Measurements from ENCODE around the gene TMEM63A.
"Not testable (repeated sequence)": the region's sequence is repeated elsewhere in the genome, so short reads cannot be mapped to it uniquely, and the experiment has no call there.

GRCh38 chr1:225796097-225796496 lies 86.1 kb downstream of the TMEM63A start:
- TF ChIP-seq POLR2A (IDR thresholded peaks at IDR 0.05; ENCODE audit: low read depth, low read length); POLR2AphosphoS5 (IDR thresholded peaks at IDR 0.05; ENCODE audit: low read depth, low read length); TAF1 (IDR thresholded peaks at IDR 0.05; ENCODE audit: low read depth, low read length); SPI1 (IDR thresholded peaks at IDR 0.05; ENCODE audit: low read depth, low read length); PAX5 (IDR thresholded peaks at IDR 0.05; ENCODE audit: insufficient read depth, low read length, severe bottlenecking): not testable (repeated sequence)

Measured in GM12891 (cell line).